Panc1 (cell line): ENCODE results near the gene SCGB1D2.
A peak's percentile ranks its signal among the peaks of the same experiment; 100 is the strongest.

ENCODE experiments used
- POLR2AphosphoS5 ChIP-seq: IDR thresholded peaks from 2 replicates; pipeline ENCODE4 v1.6.1; 2012; ENCODE audit warnings: mild to moderate bottlenecking, low read depth, low read length, moderate library complexity
- TF ChIP-seq, protein P1 (sequence below): fragments of 450-650 bp; IDR thresholded peaks from 2 replicates; pipeline ENCODE4 v1.5.1; 2017; ENCODE audit warnings: mild to moderate bottlenecking
- TF ChIP-seq, protein P2 (sequence below), 2 experiments: IDR thresholded peaks; 2 replicates each; pipeline ENCODE4 v1.6.1; 2011 to 2012; ENCODE audit warnings: low read depth in 2 of 2, control low read depth in 1 of 2, low read length in 1 of 2, mild to moderate bottlenecking in 1 of 2, moderate library complexity in 1 of 2; ENCODE audit not compliant: insufficient read depth in 1 of 2

DNA sequence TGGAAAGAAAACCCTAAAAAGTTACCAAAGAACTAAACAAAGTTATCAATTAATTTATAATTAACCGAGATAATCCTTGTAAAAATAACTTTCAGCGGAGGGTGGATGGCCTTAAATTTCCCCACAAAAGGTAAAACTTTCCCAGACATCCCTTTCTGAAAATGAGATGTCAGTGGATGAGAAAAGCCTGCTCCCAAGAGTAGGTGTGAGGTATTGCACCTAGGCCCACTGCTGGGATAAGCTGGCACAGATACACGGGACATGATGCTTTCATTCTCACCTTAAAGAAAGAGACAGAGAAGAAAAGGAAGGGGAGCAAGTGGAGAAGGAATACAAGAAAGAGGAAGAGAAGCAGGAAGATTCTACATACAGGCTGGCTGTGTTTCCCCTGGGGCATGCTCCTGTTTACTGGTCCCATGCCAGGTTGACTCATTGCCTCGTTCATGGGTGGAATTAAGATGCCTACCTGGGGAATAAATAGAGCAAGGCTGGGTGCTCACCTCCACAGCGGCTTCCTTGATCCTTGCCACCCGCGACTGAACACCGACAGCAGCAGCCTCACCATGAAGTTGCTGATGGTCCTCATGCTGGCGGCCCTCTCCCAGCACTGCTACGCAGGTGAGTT is 27.7 kb downstream of the SCGB1D2 start, which contains the start of gene SCGB2A2:
- TF ChIP-seq, protein P1, sequence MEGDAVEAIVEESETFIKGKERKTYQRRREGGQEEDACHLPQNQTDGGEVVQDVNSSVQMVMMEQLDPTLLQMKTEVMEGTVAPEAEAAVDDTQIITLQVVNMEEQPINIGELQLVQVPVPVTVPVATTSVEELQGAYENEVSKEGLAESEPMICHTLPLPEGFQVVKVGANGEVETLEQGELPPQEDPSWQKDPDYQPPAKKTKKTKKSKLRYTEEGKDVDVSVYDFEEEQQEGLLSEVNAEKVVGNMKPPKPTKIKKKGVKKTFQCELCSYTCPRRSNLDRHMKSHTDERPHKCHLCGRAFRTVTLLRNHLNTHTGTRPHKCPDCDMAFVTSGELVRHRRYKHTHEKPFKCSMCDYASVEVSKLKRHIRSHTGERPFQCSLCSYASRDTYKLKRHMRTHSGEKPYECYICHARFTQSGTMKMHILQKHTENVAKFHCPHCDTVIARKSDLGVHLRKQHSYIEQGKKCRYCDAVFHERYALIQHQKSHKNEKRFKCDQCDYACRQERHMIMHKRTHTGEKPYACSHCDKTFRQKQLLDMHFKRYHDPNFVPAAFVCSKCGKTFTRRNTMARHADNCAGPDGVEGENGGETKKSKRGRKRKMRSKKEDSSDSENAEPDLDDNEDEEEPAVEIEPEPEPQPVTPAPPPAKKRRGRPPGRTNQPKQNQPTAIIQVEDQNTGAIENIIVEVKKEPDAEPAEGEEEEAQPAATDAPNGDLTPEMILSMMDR, result peak; percentile 60
- TF ChIP-seq, protein P2, sequence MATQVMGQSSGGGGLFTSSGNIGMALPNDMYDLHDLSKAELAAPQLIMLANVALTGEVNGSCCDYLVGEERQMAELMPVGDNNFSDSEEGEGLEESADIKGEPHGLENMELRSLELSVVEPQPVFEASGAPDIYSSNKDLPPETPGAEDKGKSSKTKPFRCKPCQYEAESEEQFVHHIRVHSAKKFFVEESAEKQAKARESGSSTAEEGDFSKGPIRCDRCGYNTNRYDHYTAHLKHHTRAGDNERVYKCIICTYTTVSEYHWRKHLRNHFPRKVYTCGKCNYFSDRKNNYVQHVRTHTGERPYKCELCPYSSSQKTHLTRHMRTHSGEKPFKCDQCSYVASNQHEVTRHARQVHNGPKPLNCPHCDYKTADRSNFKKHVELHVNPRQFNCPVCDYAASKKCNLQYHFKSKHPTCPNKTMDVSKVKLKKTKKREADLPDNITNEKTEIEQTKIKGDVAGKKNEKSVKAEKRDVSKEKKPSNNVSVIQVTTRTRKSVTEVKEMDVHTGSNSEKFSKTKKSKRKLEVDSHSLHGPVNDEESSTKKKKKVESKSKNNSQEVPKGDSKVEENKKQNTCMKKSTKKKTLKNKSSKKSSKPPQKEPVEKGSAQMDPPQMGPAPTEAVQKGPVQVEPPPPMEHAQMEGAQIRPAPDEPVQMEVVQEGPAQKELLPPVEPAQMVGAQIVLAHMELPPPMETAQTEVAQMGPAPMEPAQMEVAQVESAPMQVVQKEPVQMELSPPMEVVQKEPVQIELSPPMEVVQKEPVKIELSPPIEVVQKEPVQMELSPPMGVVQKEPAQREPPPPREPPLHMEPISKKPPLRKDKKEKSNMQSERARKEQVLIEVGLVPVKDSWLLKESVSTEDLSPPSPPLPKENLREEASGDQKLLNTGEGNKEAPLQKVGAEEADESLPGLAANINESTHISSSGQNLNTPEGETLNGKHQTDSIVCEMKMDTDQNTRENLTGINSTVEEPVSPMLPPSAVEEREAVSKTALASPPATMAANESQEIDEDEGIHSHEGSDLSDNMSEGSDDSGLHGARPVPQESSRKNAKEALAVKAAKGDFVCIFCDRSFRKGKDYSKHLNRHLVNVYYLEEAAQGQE (IDR thresholded peaks at IDR 0.05; ENCODE audit: insufficient read depth in 1 of 2, low read depth in 2 of 2, low read length in 1 of 2), result no peak
- no peak for TF ChIP-seq POLR2AphosphoS5
